GM19467 (cell line): ENCODE measurements around the gene ZNF677.
"Not testable (repeated sequence)": the region's sequence is repeated elsewhere in the genome, so short reads cannot be mapped to it uniquely, and the experiment has no call there.

Source experiments
- ATAC-seq: cut with Tn5 transposase; IDR thresholded peaks from one replicate; pipeline ENCODE4 v1.9.1; 2021; ENCODE audit warnings: mild to moderate bottlenecking, moderate library complexity; ENCODE audit not compliant: unreplicated experiment

Gene ZNF677

GRCh38 chr19:53254411-53255341, at the start of gene ZNF677:
Gene ZNF677, minus strand, starts transcription at chr19:53254873. Its CDS starts 3,323 bp downstream, at chr19:53251550.
- no peak for ATAC-seq

GRCh38 chr19:53301341-53301740, 46.7 kb upstream of the ZNF677 start:
- not testable (repeated sequence) for ATAC-seq

- no peak for ATAC-seq
These were observed 40.2 kb upstream of the ZNF677 start for GRCh38 chr19:53294786-53295441.

GRCh38 chr19:53290758-53291549, 36.3 kb upstream of the ZNF677 start:
- ATAC-seq = no peak

GRCh38 chr19:53285087-53285486, 30.4 kb upstream of the ZNF677 start:
- ATAC-seq = no peak

- ATAC-seq = not testable (repeated sequence)
These were observed 27.3 kb upstream of the ZNF677 start for GRCh38 chr19:53281947-53282346.

GRCh38 chr19:53275480-53275879, 20.8 kb upstream of the ZNF677 start:
- no peak for ATAC-seq

GRCh38 chr19:53272044-53272443, 17.4 kb upstream of the ZNF677 start:
- no peak for ATAC-seq

- ATAC-seq = not testable (repeated sequence)
These were observed 15.2 kb upstream of the ZNF677 start for GRCh38 chr19:53269861-53270260.

GRCh38 chr19:53267623-53268022, 12.9 kb upstream of the ZNF677 start, which contains the start of gene VN1R4:
Gene VN1R4, minus strand, starts transcription at chr19:53267723. Its CDS starts 58 bp downstream, at chr19:53267665.
- not testable (repeated sequence) for ATAC-seq

- not testable (repeated sequence) for ATAC-seq
These were observed 3.2 kb upstream of the ZNF677 start, which contains the start of gene VN1R2 for GRCh38 chr19:53257715-53258342. Gene VN1R2, plus strand, starts transcription at chr19:53258292. Its CDS starts 84 bp downstream, at chr19:53258376.

- no peak for ATAC-seq
These were observed 8.2 kb downstream of the ZNF677 start for GRCh38 chr19:53246498-53246897.

GRCh38 chr19:53237114-53237777, 17.4 kb downstream of the ZNF677 start:
- no peak for ATAC-seq

GRCh38 chr19:53224606-53225005, 30.1 kb downstream of the ZNF677 start:
- no peak for ATAC-seq

GRCh38 chr19:53222716-53223115, 32.0 kb downstream of the ZNF677 start:
- not testable (repeated sequence) for ATAC-seq

GRCh38 chr19:53212703-53213320, 41.9 kb downstream of the ZNF677 start:
- ATAC-seq = no peak

- ATAC-seq = not testable (repeated sequence)
These were observed 43.1 kb downstream of the ZNF677 start for GRCh38 chr19:53211554-53211953.

- ATAC-seq = no peak
These were observed 57.8 kb downstream of the ZNF677 start for GRCh38 chr19:53196777-53197396.
